GM12873 (cell line): ENCODE measurements around the gene M1AP.

Experiments used
- CTCF ChIP-seq: IDR thresholded peaks from 2 replicates; pipeline ENCODE4 v1.5.1; 2012; ENCODE audit warnings: low read depth, mild to moderate bottlenecking, moderate library complexity, low read length, control low read depth; ENCODE audit not compliant: insufficient read depth; ENCODE audit errors: missing control alignments

Gene M1AP

GRCh38 chr2:74648009-74648443, at the start of gene M1AP:
TSS of gene M1AP (minus strand) at chr2:74648330. CDS start at chr2:74640275, 8,055 bp downstream.
- no peak for TF ChIP-seq CTCF

DNA sequence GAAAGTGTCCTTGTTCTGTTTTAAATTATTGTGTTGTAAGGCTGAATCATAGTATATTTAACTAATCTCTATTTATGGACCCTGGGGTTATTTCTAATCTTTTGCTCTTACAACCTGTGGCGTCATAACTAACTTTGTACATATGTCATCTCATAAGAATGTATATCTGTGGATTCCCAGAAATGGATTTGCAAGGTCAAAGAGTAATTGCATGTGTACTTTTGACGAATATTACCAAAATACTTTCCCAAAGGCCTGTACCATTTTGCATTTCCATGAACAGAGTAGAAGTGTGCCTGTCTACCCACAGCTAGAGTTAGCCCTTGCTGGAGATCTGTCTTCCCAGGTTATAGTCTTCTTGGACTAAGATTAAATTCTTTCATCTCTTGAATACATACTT, 48.7 kb upstream of the M1AP start:
- TF ChIP-seq CTCF = no peak

DNA sequence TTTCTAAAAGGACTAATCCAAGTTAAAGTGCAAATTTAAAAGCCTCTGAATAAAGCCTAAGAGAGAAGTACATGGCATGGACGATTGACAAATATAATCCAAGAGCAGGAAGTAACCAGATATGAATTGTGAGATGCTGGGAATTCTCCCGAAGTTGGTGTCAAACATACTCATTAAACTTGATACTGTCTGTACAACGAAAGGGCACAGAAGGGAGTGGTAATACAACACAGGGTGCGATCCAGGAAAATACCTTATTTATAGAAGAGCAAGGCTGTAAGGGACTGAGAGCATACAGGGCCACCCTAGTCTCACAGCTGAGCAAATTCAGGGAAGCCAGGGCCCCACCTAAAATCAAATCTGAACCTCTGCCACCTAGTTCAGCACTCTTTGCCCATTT, 47.5 kb upstream of the M1AP start:
- TF ChIP-seq CTCF = no peak

- TF ChIP-seq CTCF = no peak
Observed at GRCh38 chr2:74694281-74694680, 46.2 kb upstream of the M1AP start.

DNA sequence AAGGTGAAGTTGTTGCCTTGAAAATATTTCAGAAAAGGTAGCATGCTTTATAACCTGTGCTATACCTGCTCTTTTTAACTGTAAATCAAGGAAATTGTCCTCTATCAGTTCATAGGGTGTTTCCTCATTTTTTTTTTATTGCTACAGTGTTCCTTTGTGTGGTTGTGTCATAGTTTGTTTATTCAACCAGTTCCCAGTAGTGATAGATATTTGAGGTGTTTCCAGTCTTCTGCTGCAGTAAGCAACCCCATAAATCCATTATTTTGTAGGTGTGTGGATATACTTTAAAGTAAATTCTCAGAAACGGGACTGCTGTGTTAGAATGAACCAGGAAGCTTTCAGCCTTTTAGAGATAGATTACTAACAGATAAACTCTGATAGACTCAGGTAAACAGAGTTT, 45.5 kb upstream of the M1AP start:
- TF ChIP-seq CTCF = no peak

DNA sequence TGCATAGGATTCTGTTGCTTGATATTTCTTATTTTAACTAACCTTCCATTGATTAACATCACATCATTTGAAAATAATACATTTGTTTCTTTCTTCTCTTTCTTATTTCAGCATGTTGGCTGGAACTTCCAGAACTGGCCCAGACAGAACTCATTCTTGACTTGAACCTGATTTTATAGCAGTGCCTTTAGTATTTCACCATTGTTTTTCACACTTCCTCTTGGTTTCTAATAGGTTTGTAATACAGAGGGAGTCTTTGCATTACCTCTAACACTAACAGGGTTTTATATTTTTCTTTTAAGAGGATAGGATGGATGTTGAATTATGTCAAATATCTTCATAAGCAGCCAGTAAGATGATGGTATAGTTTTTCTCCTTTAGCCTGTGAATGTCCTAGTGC, 45.1 kb upstream of the M1AP start:
- TF ChIP-seq CTCF = no peak

DNA sequence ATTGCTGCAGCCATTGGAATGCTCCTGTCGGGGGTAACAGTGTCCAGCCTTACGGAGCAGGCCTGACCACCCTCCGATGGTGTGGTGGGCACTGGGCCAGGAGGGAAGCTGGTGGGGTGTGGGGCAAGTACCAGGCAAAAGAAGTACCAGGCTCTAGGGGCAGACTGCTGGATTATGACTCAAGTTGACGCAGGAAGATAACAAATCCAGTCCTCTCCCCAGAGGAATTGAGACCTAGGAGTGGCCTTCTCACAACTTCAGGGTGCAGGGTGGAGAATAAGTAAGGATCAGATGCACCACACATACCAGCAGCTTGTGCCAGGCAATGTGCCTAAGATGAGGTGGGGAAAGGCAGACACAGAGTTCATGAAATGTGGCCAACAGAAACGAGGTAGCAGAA, 43.8 kb upstream of the M1AP start:
- no peak for TF ChIP-seq CTCF
